WTC11 (cell line): ENCODE measurements around the gene PTPN3. TPM values are rescaled to one million over a fixed set of nuclear protein-coding genes. Genes with fewer than 3 reads are reported as not detected.

Experiments used
- ATAC-seq: fragments of 200-7000 bp; cut with Tn5 transposase; 2 replicates; pipeline ENCODE4 v1.10.0; 2021; ENCODE audit warnings: mild to moderate bottlenecking, moderate library complexity
- CTCF ChIA-PET: fragments of 300-600 bp; sonication (Branson Sonifier 250); formaldehyde crosslinking; loops from one replicate; lab custom pipeline; 2021; ENCODE audit warnings: antibody characterized with exemption; lab: Charles Lee
- POLR2A ChIA-PET: fragments of 350-600 bp; sonication (Branson Sonifier 250); formaldehyde crosslinking; loops from one replicate; lab custom pipeline; 2021; ENCODE audit warnings: antibody characterized with exemption; lab: Charles Lee
- DNase-seq: peaks from one replicate; pipeline ENCODE4 v3.0.0; 2021; ENCODE audit warnings: low spot score
- H3K27ac Mint-ChIP-seq: 2 replicates; pipeline ENCODE4 v1.8.0; 2021; ENCODE audit warnings: mixed read lengths
- H3K27me3 Mint-ChIP-seq: 2 replicates; pipeline ENCODE4 v1.8.0; 2021; ENCODE audit warnings: low read depth, mild to moderate bottlenecking, moderate library complexity, mixed read lengths
- H3K36me3 Mint-ChIP-seq: 2 replicates; pipeline ENCODE4 v1.8.0; 2021; ENCODE audit warnings: mixed read lengths
- H3K4me1 Mint-ChIP-seq: 2 replicates; pipeline ENCODE4 v1.8.0; 2022; ENCODE audit warnings: mixed read lengths
- H3K4me3 Mint-ChIP-seq: 2 replicates; pipeline ENCODE4 v1.8.0; 2021; ENCODE audit warnings: mild to moderate bottlenecking, moderate library complexity, mixed read lengths
- H3K9me3 Mint-ChIP-seq: 2 replicates; pipeline ENCODE4 v1.8.0; 2021; ENCODE audit warnings: mixed read lengths
- ARID4B ChIP-seq: sonication (generic); formaldehyde crosslinking; IDR thresholded peaks from 2 replicates; pipeline ENCODE4 v1.8.0; 2023; ENCODE audit warnings: missing genetic modification reagents, mild to moderate bottlenecking, borderline replicate concordance
- ATF1 ChIP-seq: sonication (generic); formaldehyde crosslinking; IDR thresholded peaks from 2 replicates; pipeline ENCODE4 v1.8.1; 2023; ENCODE audit warnings: mild to moderate bottlenecking, moderate library complexity, missing genetic modification reagents
- CREM ChIP-seq: sonication (generic); formaldehyde crosslinking; IDR thresholded peaks from 2 replicates; pipeline ENCODE4 v1.8.1; 2022; ENCODE audit warnings: mild to moderate bottlenecking, missing genetic modification reagents, moderate library complexity
- MYBL2 ChIP-seq: sonication (generic); formaldehyde crosslinking; IDR thresholded peaks from 2 replicates; pipeline ENCODE4 v1.8.1; 2023; ENCODE audit warnings: mild to moderate bottlenecking, moderate library complexity, missing genetic modification reagents
- OVOL2 ChIP-seq: fragments of 250-450 bp; sonication (Bioruptor Pico); IDR thresholded peaks from 2 replicates; pipeline ENCODE4 v1.9.0; 2021; ENCODE audit warnings: mild to moderate bottlenecking, borderline replicate concordance
- RELA ChIP-seq: sonication (generic); formaldehyde crosslinking; IDR thresholded peaks from 2 replicates; pipeline ENCODE4 v1.8.1; 2022; ENCODE audit warnings: missing genetic modification reagents, mild to moderate bottlenecking, borderline replicate concordance
- SMAD3 ChIP-seq: sonication (generic); formaldehyde crosslinking; IDR thresholded peaks from 2 replicates; pipeline ENCODE4 v1.8.0; 2022; ENCODE audit warnings: missing genetic modification reagents, mild to moderate bottlenecking, borderline replicate concordance
- SOX15 ChIP-seq: fragments of 250-450 bp; sonication (Bioruptor Pico); IDR thresholded peaks from 2 replicates; pipeline ENCODE4 v1.9.0; 2021; ENCODE audit warnings: mild to moderate bottlenecking
- ZBTB21 ChIP-seq: sonication (generic); formaldehyde crosslinking; IDR thresholded peaks from 2 replicates; pipeline ENCODE4 v1.8.1; 2023; ENCODE audit warnings: mild to moderate bottlenecking, missing genetic modification reagents, borderline replicate concordance
- ZNF219 ChIP-seq: sonication (generic); formaldehyde crosslinking; IDR thresholded peaks from 2 replicates; pipeline ENCODE4 v1.8.0; 2023; ENCODE audit warnings: missing genetic modification reagents, mild to moderate bottlenecking, borderline replicate concordance
- ZNF232 ChIP-seq: sonication (generic); formaldehyde crosslinking; IDR thresholded peaks from 2 replicates; pipeline ENCODE4 v1.8.0; 2022; ENCODE audit warnings: mild to moderate bottlenecking, missing genetic modification reagents
- total RNA-seq: library from RNA; stranded (reverse); gene quantifications from 3 replicates; pipeline ENCODE4 v1.2.3, GENCODE V29; 2021
- TF ChIP-seq, protein P1 (sequence below): sonication (generic); formaldehyde crosslinking; IDR thresholded peaks from 2 replicates; pipeline ENCODE4 v1.8.0; 2022; ENCODE audit warnings: mild to moderate bottlenecking, missing genetic modification reagents
- TF ChIP-seq, protein P2 (sequence below): fragments of 200-600 bp; IDR thresholded peaks from 2 replicates; pipeline ENCODE4 v1.8.0; 2022; ENCODE audit warnings: antibody characterized with exemption
- TF ChIP-seq, protein P3 (sequence below): sonication (generic); formaldehyde crosslinking; IDR thresholded peaks from 2 replicates; pipeline ENCODE4 v1.8.1; 2023; ENCODE audit warnings: mild to moderate bottlenecking, moderate library complexity, missing genetic modification reagents
- TF ChIP-seq, protein P4 (sequence below): fragments of 250-450 bp; sonication (Bioruptor Pico); conservative IDR thresholded peaks from 2 replicates; pipeline ENCODE4 v1.9.0; 2021; ENCODE audit warnings: mild to moderate bottlenecking

Gene PTPN3
- total RNA-seq, 1 experiment from 2014 or later, result 1.7 TPM

GRCh38 chr9:109458453-109459211, 39.5 kb downstream of the PTPN3 start:
- Mint-ChIP-seq H3K9me3 (no peaks in the 10 kb centered on the region), H3K27ac (no peak overlapping the region), H3K27me3 (no peaks in the 10 kb centered on the region), H3K36me3 (no peaks in the 10 kb centered on the region), H3K4me1 (peaks cover 19% of the 10 kb centered on the region), H3K4me3 (no peak overlapping the region)
- ChIA-PET POLR2A (no interaction called here), CTCF (interaction anchor here (0.6 to 6.6 kb wide), 3 partner anchors 9 to 48 kb away, joined by 3 to 79 read pairs (median 5); no protein-coding TSS in a partner anchor)
- TF ChIP-seq SOX15 (CRISPR knock-in tag) (no peak), CREM (CRISPR knock-in tag) (no peak), ATF1 (CRISPR knock-in tag) (no peak), ARID4B (CRISPR knock-in tag) (no peak), ZNF232 (CRISPR knock-in tag) (no peak), RELA (CRISPR knock-in tag) (no peak), MYBL2 (CRISPR knock-in tag) (no peak), ZNF219 (CRISPR knock-in tag) (no peak), ZBTB21 (CRISPR knock-in tag) (no peak), SMAD3 (CRISPR knock-in tag) (no peak), OVOL2 (CRISPR knock-in tag) (no peak)
- TF ChIP-seq, protein P1, sequence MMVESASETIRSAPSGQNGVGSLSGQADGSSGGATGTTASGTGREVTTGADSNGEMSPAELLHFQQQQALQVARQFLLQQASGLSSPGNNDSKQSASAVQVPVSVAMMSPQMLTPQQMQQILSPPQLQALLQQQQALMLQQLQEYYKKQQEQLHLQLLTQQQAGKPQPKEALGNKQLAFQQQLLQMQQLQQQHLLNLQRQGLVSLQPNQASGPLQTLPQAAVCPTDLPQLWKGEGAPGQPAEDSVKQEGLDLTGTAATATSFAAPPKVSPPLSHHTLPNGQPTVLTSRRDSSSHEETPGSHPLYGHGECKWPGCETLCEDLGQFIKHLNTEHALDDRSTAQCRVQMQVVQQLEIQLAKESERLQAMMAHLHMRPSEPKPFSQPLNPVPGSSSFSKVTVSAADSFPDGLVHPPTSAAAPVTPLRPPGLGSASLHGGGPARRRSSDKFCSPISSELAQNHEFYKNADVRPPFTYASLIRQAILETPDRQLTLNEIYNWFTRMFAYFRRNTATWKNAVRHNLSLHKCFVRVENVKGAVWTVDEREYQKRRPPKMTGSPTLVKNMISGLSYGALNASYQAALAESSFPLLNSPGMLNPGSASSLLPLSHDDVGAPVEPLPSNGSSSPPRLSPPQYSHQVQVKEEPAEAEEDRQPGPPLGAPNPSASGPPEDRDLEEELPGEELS, result no peak
- TF ChIP-seq, protein P2, sequence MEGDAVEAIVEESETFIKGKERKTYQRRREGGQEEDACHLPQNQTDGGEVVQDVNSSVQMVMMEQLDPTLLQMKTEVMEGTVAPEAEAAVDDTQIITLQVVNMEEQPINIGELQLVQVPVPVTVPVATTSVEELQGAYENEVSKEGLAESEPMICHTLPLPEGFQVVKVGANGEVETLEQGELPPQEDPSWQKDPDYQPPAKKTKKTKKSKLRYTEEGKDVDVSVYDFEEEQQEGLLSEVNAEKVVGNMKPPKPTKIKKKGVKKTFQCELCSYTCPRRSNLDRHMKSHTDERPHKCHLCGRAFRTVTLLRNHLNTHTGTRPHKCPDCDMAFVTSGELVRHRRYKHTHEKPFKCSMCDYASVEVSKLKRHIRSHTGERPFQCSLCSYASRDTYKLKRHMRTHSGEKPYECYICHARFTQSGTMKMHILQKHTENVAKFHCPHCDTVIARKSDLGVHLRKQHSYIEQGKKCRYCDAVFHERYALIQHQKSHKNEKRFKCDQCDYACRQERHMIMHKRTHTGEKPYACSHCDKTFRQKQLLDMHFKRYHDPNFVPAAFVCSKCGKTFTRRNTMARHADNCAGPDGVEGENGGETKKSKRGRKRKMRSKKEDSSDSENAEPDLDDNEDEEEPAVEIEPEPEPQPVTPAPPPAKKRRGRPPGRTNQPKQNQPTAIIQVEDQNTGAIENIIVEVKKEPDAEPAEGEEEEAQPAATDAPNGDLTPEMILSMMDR, result no peak
- TF ChIP-seq, protein P3, sequence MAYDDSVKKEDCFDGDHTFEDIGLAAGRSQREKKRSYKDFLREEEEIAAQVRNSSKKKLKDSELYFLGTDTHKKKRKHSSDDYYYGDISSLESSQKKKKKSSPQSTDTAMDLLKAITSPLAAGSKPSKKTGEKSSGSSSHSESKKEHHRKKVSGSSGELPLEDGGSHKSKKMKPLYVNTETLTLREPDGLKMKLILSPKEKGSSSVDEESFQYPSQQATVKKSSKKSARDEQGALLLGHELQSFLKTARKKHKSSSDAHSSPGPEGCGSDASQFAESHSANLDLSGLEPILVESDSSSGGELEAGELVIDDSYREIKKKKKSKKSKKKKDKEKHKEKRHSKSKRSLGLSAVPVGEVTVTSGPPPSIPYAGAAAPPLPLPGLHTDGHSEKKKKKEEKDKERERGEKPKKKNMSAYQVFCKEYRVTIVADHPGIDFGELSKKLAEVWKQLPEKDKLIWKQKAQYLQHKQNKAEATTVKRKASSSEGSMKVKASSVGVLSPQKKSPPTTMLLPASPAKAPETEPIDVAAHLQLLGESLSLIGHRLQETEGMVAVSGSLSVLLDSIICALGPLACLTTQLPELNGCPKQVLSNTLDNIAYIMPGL, result no peak
- TF ChIP-seq, protein P4, sequence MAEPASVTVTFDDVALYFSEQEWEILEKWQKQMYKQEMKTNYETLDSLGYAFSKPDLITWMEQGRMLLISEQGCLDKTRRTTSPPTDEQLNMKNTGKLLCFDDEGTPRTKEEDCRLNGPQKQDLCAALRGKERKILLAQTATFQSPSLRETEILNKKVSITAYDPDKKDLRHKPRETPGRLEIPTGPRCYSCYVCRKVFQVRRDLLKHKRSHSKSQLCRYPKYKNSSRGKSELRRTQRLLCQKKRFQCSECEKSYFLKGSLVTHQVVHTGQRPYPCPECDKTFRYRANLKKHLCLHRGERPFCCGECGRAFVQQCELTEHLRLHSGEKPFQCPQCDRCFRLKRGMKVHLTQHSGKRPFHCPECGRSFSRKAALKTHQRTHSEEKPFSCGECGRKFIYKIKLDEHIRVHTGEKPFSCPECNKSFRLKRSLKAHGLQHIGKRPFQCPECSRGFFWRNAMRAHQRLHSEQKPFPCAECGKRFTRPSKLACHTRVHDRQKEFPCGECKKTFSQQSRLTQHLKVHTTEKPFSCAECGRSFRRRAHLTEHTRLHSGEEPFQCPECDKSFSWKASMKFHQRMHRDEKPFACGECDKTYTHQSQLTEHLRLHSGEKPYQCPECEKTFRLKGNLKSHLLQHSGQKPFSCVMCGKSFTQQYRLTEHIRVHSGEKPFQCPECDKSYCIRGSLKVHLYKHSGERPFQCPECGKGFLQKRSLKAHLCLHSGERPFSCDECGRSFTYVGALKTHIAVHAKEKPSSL (CRISPR knock-in tag), result no peak
- DNase-seq (no peak), ATAC-seq (no peak)
